ENCODE measurements around the gene AVPR2. TPM values are rescaled to one million over a fixed set of nuclear protein-coding genes. Genes with fewer than 3 reads are reported as not detected.
A peak's percentile ranks its signal among the peaks of the same experiment; 100 is the strongest.

The AVPR2 gene
- total RNA-seq, 1 experiment from 2014 or later, result 3.2 TPM

GRCh38 chrX:153926552-153926857, 22.0 kb downstream of the AVPR2 start:
- no peak for TF ChIP-seq CTCF (conservative IDR thresholded peaks at IDR 0.05)
- no peak for TF ChIP-seq EZH2 (IDR thresholded peaks at IDR 0.05; ENCODE audit: low read depth)
- peak overlapping the region; percentile 98 for H3K4me2 ChIP-seq
- no TSS peak for BruUV-seq (replicated peaks)
- H3K4me1 ChIP-seq (replicated peaks; ENCODE audit: insufficient read depth), result peaks cover 17% of the 10 kb centered on the region; the same call in 1 of the 2 replicates
- POLR2A ChIA-PET (ENCODE audit: unreplicated experiment), result interaction anchor here (0.6 to 0.7 kb wide), 2 partner anchors 9 to 133 kb away, joined by 4 to 5 read pairs; no protein-coding TSS in a partner anchor
- CTCF ChIA-PET, result interaction anchor here (0.9 kb wide), 1 partner anchor 15 kb away, joined by 6 read pairs; no protein-coding TSS in a partner anchor
- DNase-seq, result no peak
- no peaks in the 10 kb centered on the region for H4K20me1 ChIP-seq (ENCODE audit: insufficient read depth)
- no peaks in the 10 kb centered on the region for H3K9me2 ChIP-seq (ENCODE audit: insufficient read depth)
- peaks cover 18% of the 10 kb centered on the region; the same call in 1 of the 2 replicates for H3F3A ChIP-seq (ENCODE audit: insufficient read depth, low read depth)
- H3K79me2 ChIP-seq (ENCODE audit: low read depth), result no peaks in the 10 kb centered on the region
- intact Hi-C loops (cut with micrococcal nuclease; ENCODE audit: unreplicated experiment), result no loop called here
- H3K27ac ChIP-seq, result 0 out of 2 replicates have a peak overlapping the region, but pooled peaks have one; percentile 86
- H3K9me3 ChIP-seq (ENCODE audit: insufficient read depth, low read depth), result no peaks in the 10 kb centered on the region
- H3K27me3 ChIP-seq (ENCODE audit: insufficient read depth, low read depth), result no peaks in the 10 kb centered on the region
- no peak overlapping the region for H2AFZ ChIP-seq
- peak overlapping the region; percentile 86; the same call in 1 of the 2 replicates for H3K4me3 ChIP-seq
- no peaks in the 10 kb centered on the region for H3K36me3 ChIP-seq (ENCODE audit: low read depth)

DNA sequence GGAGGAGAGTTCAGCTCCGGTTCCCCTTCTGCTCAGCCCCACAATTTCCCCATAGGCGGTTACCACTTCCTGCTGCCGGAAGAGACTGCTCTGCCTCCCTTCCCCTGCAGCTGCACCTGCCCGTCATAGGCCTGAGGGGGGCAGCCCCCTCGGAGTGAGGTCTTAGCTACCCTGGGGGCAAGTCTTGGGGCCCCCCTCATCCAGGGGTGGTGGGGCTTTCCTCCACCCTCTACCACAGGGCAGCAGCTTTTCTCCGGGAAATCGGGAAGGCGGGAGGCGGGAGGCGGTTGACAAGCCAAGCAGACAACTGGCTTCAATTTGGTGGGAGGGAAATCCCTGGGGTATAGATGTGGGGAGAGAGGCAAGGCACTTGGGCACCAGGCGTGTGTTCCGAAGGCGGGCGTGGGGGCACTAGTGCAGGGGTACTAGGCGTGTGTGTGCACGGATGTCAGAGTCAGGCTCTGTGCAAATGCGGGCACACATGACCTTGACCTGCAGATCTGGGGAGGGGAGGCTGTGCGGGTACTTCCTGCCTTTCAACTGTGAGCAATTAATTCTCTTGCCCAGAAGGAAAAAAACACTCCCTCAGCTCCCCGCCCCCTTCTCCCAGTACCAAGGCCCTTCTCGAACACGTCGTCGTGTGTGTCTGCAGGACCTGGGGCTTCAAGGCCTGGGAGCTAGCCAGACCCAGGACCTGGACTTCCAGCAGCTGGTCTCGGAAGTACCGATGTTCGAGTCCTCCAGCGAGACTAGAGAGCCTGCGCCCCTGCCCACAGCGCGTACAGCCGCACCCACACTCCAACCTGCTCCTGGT, 22.6 kb downstream of the AVPR2 start:
- no peaks in the 10 kb centered on the region for H3K36me3 ChIP-seq (ENCODE audit: low read depth)
- intact Hi-C loops (cut with micrococcal nuclease; ENCODE audit: unreplicated experiment), result no loop called here
- CTCF ChIA-PET, result interaction anchor here (0.8 to 1.0 kb wide), 3 partner anchors 15 to 811 kb away, joined by 3 to 8 read pairs (median 6); no protein-coding TSS in a partner anchor
- peak overlapping the region; percentile 86 for H3K4me3 ChIP-seq
- no peaks in the 10 kb centered on the region for H4K20me1 ChIP-seq (ENCODE audit: insufficient read depth)
- peak overlapping the region; percentile 80 for H2AFZ ChIP-seq
- no peaks in the 10 kb centered on the region for H3K9me3 ChIP-seq (ENCODE audit: insufficient read depth, low read depth)
- BruUV-seq (replicated peaks), result no TSS peak
- peak overlapping the region; percentile 98 for H3K4me2 ChIP-seq
- peaks cover 17% of the 10 kb centered on the region; the same call in 1 of the 2 replicates for H3K4me1 ChIP-seq (replicated peaks; ENCODE audit: insufficient read depth)
- POLR2A ChIA-PET (ENCODE audit: unreplicated experiment), result interaction anchor here (0.7 kb wide), 2 partner anchors 9 kb away, joined by 5 read pairs; no protein-coding TSS in a partner anchor
- H3F3A ChIP-seq (ENCODE audit: insufficient read depth, low read depth), result peaks cover 18% of the 10 kb centered on the region; the same call in 1 of the 2 replicates
- no peaks in the 10 kb centered on the region for H3K79me2 ChIP-seq (ENCODE audit: low read depth)
- TF ChIP-seq CTCF (conservative IDR thresholded peaks at IDR 0.05), result no peak
- TF ChIP-seq EZH2 (IDR thresholded peaks at IDR 0.05; ENCODE audit: low read depth), result no peak
- H3K27me3 ChIP-seq (ENCODE audit: insufficient read depth, low read depth), result no peaks in the 10 kb centered on the region
- H3K27ac ChIP-seq, result peak overlapping the region; percentile 86
- H3K9me2 ChIP-seq (ENCODE audit: insufficient read depth), result no peaks in the 10 kb centered on the region
- DNase-seq, result peak in 1 of 2 experiments; percentile 41

- ChIA-PET CTCF (interaction anchor here (0.8 to 1.0 kb wide), 3 partner anchors 12 to 811 kb away, joined by 3 to 8 read pairs (median 3); no protein-coding TSS in a partner anchor), POLR2A (ENCODE audit: unreplicated experiment) (interaction anchor here (0.7 kb wide), 1 partner anchor 8 kb away, joined by 5 read pairs; no protein-coding TSS in a partner anchor)
- Histone ChIP-seq H3K9me2 (ENCODE audit: insufficient read depth) (no peaks in the 10 kb centered on the region), H3K36me3 (ENCODE audit: low read depth) (no peaks in the 10 kb centered on the region), H3K9me3 (ENCODE audit: insufficient read depth, low read depth) (no peaks in the 10 kb centered on the region), H3K27me3 (ENCODE audit: insufficient read depth, low read depth) (no peaks in the 10 kb centered on the region), H3K27ac (peak overlapping the region; percentile 86), H3K4me3 (peak overlapping the region; percentile 86), H3K79me2 (ENCODE audit: low read depth) (peaks cover 3% of the 10 kb centered on the region), H3K4me2 (peak overlapping the region; percentile 98), H4K20me1 (ENCODE audit: insufficient read depth) (no peaks in the 10 kb centered on the region), H3K4me1 (replicated peaks; ENCODE audit: insufficient read depth) (peaks cover 17% of the 10 kb centered on the region; the same call in 1 of the 2 replicates), H3F3A (ENCODE audit: insufficient read depth, low read depth) (peaks cover 18% of the 10 kb centered on the region; the same call in 1 of the 2 replicates), H2AFZ (peak overlapping the region; percentile 80)
- TF ChIP-seq CTCF (conservative IDR thresholded peaks at IDR 0.05) (no peak), EZH2 (IDR thresholded peaks at IDR 0.05; ENCODE audit: low read depth) (no peak)
- BruUV-seq (replicated peaks), result TSS peak; percentile 47
- intact Hi-C loops (cut with micrococcal nuclease; ENCODE audit: unreplicated experiment), result no loop called here
- no peak for DNase-seq
Measured at GRCh38 chrX:153927672-153927921, 23.1 kb downstream of the AVPR2 start.

Measured in PC-9 (cell line).